SK-N-SH treated with all-trans-retinoic acid at 6 μM for 48 hours (cell line): Measurements from ENCODE around the gene ALPL.

Source experiments
- ARNTL ChIP-seq: fragments of 450-650 bp; formaldehyde crosslinking; IDR thresholded peaks from 2 replicates; pipeline ENCODE4 v1.5.0; 2020; ENCODE audit warnings: low read depth, mild to moderate bottlenecking, moderate library complexity, borderline replicate concordance
- BACH2 ChIP-seq: fragments of 250-450 bp; sonication (Bioruptor Pico); IDR thresholded peaks from 2 replicates; pipeline ENCODE4 v1.9.0; 2021; ENCODE audit warnings: mild to moderate bottlenecking, borderline replicate concordance
- GLIS3 ChIP-seq: fragments of 250-450 bp; sonication (Bioruptor Pico); IDR thresholded peaks from 2 replicates; pipeline ENCODE4 v1.5.0; 2020; ENCODE audit warnings: mild to moderate bottlenecking, moderate library complexity
- PPARA ChIP-seq: fragments of 250-450 bp; sonication (Bioruptor Pico); IDR thresholded peaks from 2 replicates; pipeline ENCODE4 v1.5.0; 2020; ENCODE audit warnings: mild to moderate bottlenecking, borderline replicate concordance
- RARB ChIP-seq: fragments of 250-450 bp; sonication (Bioruptor Pico); IDR thresholded peaks from 2 replicates; pipeline ENCODE4 v1.8.0; 2021; ENCODE audit warnings: mild to moderate bottlenecking, moderate library complexity
- SNAI2 ChIP-seq: fragments of 250-450 bp; sonication (Bioruptor Pico); IDR thresholded peaks from 2 replicates; pipeline ENCODE4 v1.5.0; 2020; ENCODE audit warnings: mild to moderate bottlenecking, moderate library complexity
- TCF4 ChIP-seq: fragments of 250-450 bp; sonication (Bioruptor Pico); IDR thresholded peaks from 2 replicates; pipeline ENCODE4 v1.8.0; 2021; ENCODE audit warnings: mild to moderate bottlenecking, moderate library complexity, borderline replicate concordance
- ZFP30 ChIP-seq: fragments of 450-650 bp; formaldehyde crosslinking; IDR thresholded peaks from 2 replicates; pipeline ENCODE4 v1.5.0; 2022; ENCODE audit warnings: mild to moderate bottlenecking, moderate library complexity
- ZNF565 ChIP-seq: fragments of 450-650 bp; formaldehyde crosslinking; conservative IDR thresholded peaks from 2 replicates; pipeline ENCODE4 v1.5.0; 2020; ENCODE audit warnings: low read depth, mild to moderate bottlenecking, moderate library complexity
- ZNF70 ChIP-seq: fragments of 450-650 bp; formaldehyde crosslinking; IDR thresholded peaks from 2 replicates; pipeline ENCODE4 v1.5.0; 2020; ENCODE audit warnings: mild to moderate bottlenecking, moderate library complexity
- TF ChIP-seq, protein P1 (sequence below): fragments of 250-450 bp; sonication (Bioruptor Pico); IDR thresholded peaks from 2 replicates; pipeline ENCODE4 v1.5.1; 2021; ENCODE audit warnings: mild to moderate bottlenecking, moderate library complexity
- TF ChIP-seq, protein P2 (sequence below): fragments of 250-450 bp; sonication (Bioruptor Pico); IDR thresholded peaks from 2 replicates; pipeline ENCODE4 v1.8.0; 2020; ENCODE audit warnings: mild to moderate bottlenecking, moderate library complexity, borderline replicate concordance

- TF ChIP-seq, protein P1, sequence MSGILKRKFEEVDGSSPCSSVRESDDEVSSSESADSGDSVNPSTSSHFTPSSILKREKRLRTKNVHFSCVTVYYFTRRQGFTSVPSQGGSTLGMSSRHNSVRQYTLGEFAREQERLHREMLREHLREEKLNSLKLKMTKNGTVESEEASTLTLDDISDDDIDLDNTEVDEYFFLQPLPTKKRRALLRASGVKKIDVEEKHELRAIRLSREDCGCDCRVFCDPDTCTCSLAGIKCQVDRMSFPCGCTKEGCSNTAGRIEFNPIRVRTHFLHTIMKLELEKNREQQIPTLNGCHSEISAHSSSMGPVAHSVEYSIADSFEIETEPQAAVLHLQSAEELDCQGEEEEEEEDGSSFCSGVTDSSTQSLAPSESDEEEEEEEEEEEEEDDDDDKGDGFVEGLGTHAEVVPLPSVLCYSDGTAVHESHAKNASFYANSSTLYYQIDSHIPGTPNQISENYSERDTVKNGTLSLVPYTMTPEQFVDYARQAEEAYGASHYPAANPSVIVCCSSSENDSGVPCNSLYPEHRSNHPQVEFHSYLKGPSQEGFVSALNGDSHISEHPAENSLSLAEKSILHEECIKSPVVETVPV = no peak
- TF ChIP-seq ARNTL (no peak), RARB (no peak), BACH2 (CRISPR knock-in tag) (no peak), TCF4 (CRISPR knock-in tag) (no peak), ZFP30 (CRISPR knock-in tag) (no peak), ZNF565 (no peak), PPARA (no peak), SNAI2 (no peak), ZNF70 (CRISPR knock-in tag) (no peak), GLIS3 (CRISPR knock-in tag) (no peak)
- TF ChIP-seq, protein P2, sequence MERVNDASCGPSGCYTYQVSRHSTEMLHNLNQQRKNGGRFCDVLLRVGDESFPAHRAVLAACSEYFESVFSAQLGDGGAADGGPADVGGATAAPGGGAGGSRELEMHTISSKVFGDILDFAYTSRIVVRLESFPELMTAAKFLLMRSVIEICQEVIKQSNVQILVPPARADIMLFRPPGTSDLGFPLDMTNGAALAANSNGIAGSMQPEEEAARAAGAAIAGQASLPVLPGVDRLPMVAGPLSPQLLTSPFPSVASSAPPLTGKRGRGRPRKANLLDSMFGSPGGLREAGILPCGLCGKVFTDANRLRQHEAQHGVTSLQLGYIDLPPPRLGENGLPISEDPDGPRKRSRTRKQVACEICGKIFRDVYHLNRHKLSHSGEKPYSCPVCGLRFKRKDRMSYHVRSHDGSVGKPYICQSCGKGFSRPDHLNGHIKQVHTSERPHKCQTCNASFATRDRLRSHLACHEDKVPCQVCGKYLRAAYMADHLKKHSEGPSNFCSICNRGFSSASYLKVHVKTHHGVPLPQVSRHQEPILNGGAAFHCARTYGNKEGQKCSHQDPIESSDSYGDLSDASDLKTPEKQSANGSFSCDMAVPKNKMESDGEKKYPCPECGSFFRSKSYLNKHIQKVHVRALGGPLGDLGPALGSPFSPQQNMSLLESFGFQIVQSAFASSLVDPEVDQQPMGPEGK (CRISPR knock-in tag) = no peak
These were observed 23.3 kb downstream of the ALPL start for GRCh38 chr1:21532496-21532895.
